Left ventricle myocardium inferior (tissue), 1 donor: Measurements from ENCODE around the gene CRK. TPM values are rescaled to one million over a fixed set of nuclear protein-coding genes. Genes with fewer than 3 reads are reported as not detected.

Experiments used
- DNase-seq: peaks from one replicate; pipeline ENCODE4 v3.0.0-alpha.2; 2020
- H3K27ac ChIP-seq: fragments of 200-600 bp; replicated peaks from 2 replicates; pipeline ENCODE4 v1.8.0; 2021
- H3K27me3 ChIP-seq: fragments of 200-600 bp; 2 replicates; pipeline ENCODE4 v1.8.0; 2021; ENCODE audit warnings: low read depth
- H3K36me3 ChIP-seq: fragments of 200-600 bp; 2 replicates; pipeline ENCODE4 v1.8.0; 2021
- H3K4me1 ChIP-seq: fragments of 200-600 bp; 2 replicates; pipeline ENCODE4 v1.8.0; 2021
- H3K4me3 ChIP-seq: fragments of 200-600 bp; 2 replicates; pipeline ENCODE4 v1.8.0; 2021; ENCODE audit warnings: mild to moderate bottlenecking, moderate library complexity
- H3K9me3 ChIP-seq: fragments of 200-600 bp; replicated peaks from 2 replicates; pipeline ENCODE4 v1.8.0; 2021
- CTCF ChIP-seq: fragments of 200-600 bp; IDR thresholded peaks from 2 replicates; pipeline ENCODE4 v1.8.0; 2021; ENCODE audit warnings: antibody characterized with exemption, mild to moderate bottlenecking, borderline replicate concordance
- intact Hi-C: fragments of 100-400 bp; cut with micrococcal nuclease; formaldehyde crosslinking; loops from one replicate; pipeline ENCODE4 v1.11.0; 2022
- total RNA-seq: library from RNA; stranded (reverse); fragmentation: NEBNext Ultra II Directional; extraction: Animal tissue kit (Norgen Biotek cat#: 25700); gene quantifications from one replicate; pipeline ENCODE4 v1.2.1, GENCODE V29; 2021
- donor health status: DM: no; HTN: yes; CAD: no; lungs with severe emphysema.

Gene CRK
- total RNA-seq, 1 donor from 2014 or later = 37.5 TPM

- Histone ChIP-seq H3K4me3 (no peak overlapping the region), H3K27ac (no peak overlapping the region), H3K27me3 (no peaks in the 10 kb centered on the region), H3K9me3 (no peaks in the 10 kb centered on the region), H3K4me1 (peaks cover 25% of the 10 kb centered on the region), H3K36me3 (peaks cover 100% of the 10 kb centered on the region)
- no peak for DNase-seq
- no peak for TF ChIP-seq CTCF
- intact Hi-C loops = no loop called here
Observed at GRCh38 chr17:1473170-1473569, 17.1 kb upstream of the CRK start.

GRCh38 chr17:1471911-1472821 lies 16.1 kb upstream of the CRK start:
- H3K4me3 ChIP-seq = no peak overlapping the region
- H3K36me3 ChIP-seq = peaks cover 98% of the 10 kb centered on the region
- H3K27me3 ChIP-seq = no peaks in the 10 kb centered on the region
- no peaks in the 10 kb centered on the region for H3K9me3 ChIP-seq
- intact Hi-C loops = no loop called here
- DNase-seq = no peak
- no peak for TF ChIP-seq CTCF
- peaks cover 25% of the 10 kb centered on the region for H3K4me1 ChIP-seq
- no peak overlapping the region for H3K27ac ChIP-seq

GRCh38 chr17:1471490-1471889 lies 15.5 kb upstream of the CRK start:
- H3K36me3 ChIP-seq = peaks cover 98% of the 10 kb centered on the region
- H3K27ac ChIP-seq = no peak overlapping the region
- intact Hi-C loops = no loop called here

GRCh38 chr17:1470755-1471462 lies 14.9 kb upstream of the CRK start:
- intact Hi-C loops = no loop called here
- peaks cover 98% of the 10 kb centered on the region for H3K36me3 ChIP-seq
- no peak for DNase-seq
- H3K9me3 ChIP-seq = no peaks in the 10 kb centered on the region
- no peak overlapping the region for H3K4me3 ChIP-seq
- H3K27ac ChIP-seq = no peak overlapping the region
- no peaks in the 10 kb centered on the region for H3K27me3 ChIP-seq
- TF ChIP-seq CTCF = no peak
- peaks cover 15% of the 10 kb centered on the region for H3K4me1 ChIP-seq

More at GRCh38 chr17:1471490-1471889, 15.5 kb upstream of the CRK start:
- TF ChIP-seq CTCF = no peak
- Histone ChIP-seq H3K27me3 (no peaks in the 10 kb centered on the region), H3K9me3 (no peaks in the 10 kb centered on the region), H3K4me1 (peaks cover 21% of the 10 kb centered on the region), H3K4me3 (no peak overlapping the region)
- no peak for DNase-seq

- Histone ChIP-seq H3K4me1 (peaks cover 8% of the 10 kb centered on the region), H3K36me3 (peaks cover 98% of the 10 kb centered on the region), H3K9me3 (no peaks in the 10 kb centered on the region), H3K4me3 (no peak overlapping the region), H3K27me3 (no peaks in the 10 kb centered on the region), H3K27ac (no peak overlapping the region)
- intact Hi-C loops = no loop called here
- no peak for TF ChIP-seq CTCF
- no peak for DNase-seq
Observed at GRCh38 chr17:1470071-1470754, 14.2 kb upstream of the CRK start.
